Astrocyte (in vitro differentiated cells and primary cell): Measurements from ENCODE around the gene GPRASP2.

Experiments
- EZH2 ChIP-seq: IDR thresholded peaks from 2 replicates; pipeline ENCODE4 v1.6.1; 2012; ENCODE audit warnings: mild to moderate bottlenecking, low read length, inconsistent platforms; ENCODE audit not compliant: insufficient read depth
- TF ChIP-seq, protein P1 (sequence below): IDR thresholded peaks from 2 replicates; pipeline ENCODE4 v1.5.1; 2011; ENCODE audit warnings: low read depth, mild to moderate bottlenecking, inconsistent platforms, low read length, moderate library complexity; ENCODE audit not compliant: insufficient read depth

DNA sequence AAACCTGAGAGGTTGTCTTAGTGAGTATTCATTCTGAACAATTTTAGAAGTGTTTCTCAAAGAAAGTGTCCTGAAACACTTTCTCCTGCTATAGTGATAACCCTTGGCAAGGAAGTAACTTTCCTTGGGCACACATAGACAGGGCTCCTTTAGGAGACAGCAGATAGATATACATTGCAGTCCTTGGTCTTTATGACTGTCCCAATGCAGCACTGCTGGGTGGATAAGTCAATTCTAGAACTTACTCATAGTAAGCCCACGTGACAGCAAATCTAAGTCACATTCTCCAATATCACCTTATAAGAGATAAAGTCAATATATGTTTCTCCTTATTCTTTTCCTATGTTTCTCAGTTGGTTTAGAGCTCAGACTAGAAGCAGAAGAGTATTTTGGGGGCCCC is 55.0 kb downstream of the GPRASP2 start:
- TF ChIP-seq, protein P1, sequence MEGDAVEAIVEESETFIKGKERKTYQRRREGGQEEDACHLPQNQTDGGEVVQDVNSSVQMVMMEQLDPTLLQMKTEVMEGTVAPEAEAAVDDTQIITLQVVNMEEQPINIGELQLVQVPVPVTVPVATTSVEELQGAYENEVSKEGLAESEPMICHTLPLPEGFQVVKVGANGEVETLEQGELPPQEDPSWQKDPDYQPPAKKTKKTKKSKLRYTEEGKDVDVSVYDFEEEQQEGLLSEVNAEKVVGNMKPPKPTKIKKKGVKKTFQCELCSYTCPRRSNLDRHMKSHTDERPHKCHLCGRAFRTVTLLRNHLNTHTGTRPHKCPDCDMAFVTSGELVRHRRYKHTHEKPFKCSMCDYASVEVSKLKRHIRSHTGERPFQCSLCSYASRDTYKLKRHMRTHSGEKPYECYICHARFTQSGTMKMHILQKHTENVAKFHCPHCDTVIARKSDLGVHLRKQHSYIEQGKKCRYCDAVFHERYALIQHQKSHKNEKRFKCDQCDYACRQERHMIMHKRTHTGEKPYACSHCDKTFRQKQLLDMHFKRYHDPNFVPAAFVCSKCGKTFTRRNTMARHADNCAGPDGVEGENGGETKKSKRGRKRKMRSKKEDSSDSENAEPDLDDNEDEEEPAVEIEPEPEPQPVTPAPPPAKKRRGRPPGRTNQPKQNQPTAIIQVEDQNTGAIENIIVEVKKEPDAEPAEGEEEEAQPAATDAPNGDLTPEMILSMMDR: no peak
- no peak for TF ChIP-seq EZH2
